CD4-positive, alpha-beta T cell (primary cell): ENCODE measurements around the gene PCID2. TPM values are rescaled to one million over a fixed set of nuclear protein-coding genes. Genes with fewer than 3 reads are reported as not detected.

Experiments
- ATAC-seq: fragments of 200-7000 bp; cut with Tn5 transposase; one replicate; pipeline ENCODE4 v1.10.0; 2022; ENCODE audit warnings: mild to moderate bottlenecking; ENCODE audit not compliant: poor library complexity
- CTCF ChIA-PET: fragments of 350-600 bp; sonication (Branson Sonifier 250); formaldehyde crosslinking; loops from one replicate; lab custom pipeline; 2021; ENCODE audit warnings: antibody characterized with exemption, inconsistent platforms; lab: Charles Lee
- POLR2A ChIA-PET: fragments of 350-600 bp; sonication (Branson Sonifier 250); formaldehyde crosslinking; loops from one replicate; lab custom pipeline; 2021; ENCODE audit warnings: antibody characterized with exemption, inconsistent platforms; lab: Charles Lee
- DNase-seq, 14 experiments: peaks; one replicate each; pipeline ENCODE4 v3.0.0-alpha.2; 2013 to 2020; ENCODE audit warnings: mixed read lengths in 2 of 14
- H3K27ac ChIP-seq, 2 donors: one replicate each; pipeline versions ENCODE4 v1.5.1 to v1.7.0; 2013; ENCODE audit warnings: low read length in 2 of 2, low read depth in 1 of 2, mild to moderate bottlenecking in 1 of 2
- H3K27me3 ChIP-seq, 2 experiments: 1 replicate in 1 of 2; 2 replicates in 1 of 2; pipeline versions ENCODE4 v1.6.1 to v1.7.0; 2013; ENCODE audit warnings: low read length in 2 of 2, control low read depth in 1 of 2, mild to moderate bottlenecking in 1 of 2, moderate library complexity in 1 of 2; ENCODE audit not compliant: insufficient read depth in 2 of 2, control insufficient read depth in 1 of 2
- H3K36me3 ChIP-seq: one replicate; pipeline ENCODE4 v1.6.1; 2013; ENCODE audit warnings: low read length, control low read depth; ENCODE audit not compliant: insufficient read depth
- H3K4me1 ChIP-seq: one replicate; pipeline ENCODE4 v1.6.1; 2013; ENCODE audit warnings: low read length, control low read depth; ENCODE audit not compliant: insufficient read depth
- H3K4me3 ChIP-seq: one replicate; pipeline ENCODE4 v1.5.1; 2013; ENCODE audit warnings: mild to moderate bottlenecking, low read length, moderate library complexity
- H3K9me3 ChIP-seq, 2 experiments: 1 replicate in 1 of 2; 2 replicates in 1 of 2; pipeline versions ENCODE4 v1.6.1 to v1.7.0; 2013; ENCODE audit warnings: low read length in 2 of 2, mild to moderate bottlenecking in 2 of 2, control low read depth in 1 of 2, moderate library complexity in 1 of 2; ENCODE audit not compliant: control insufficient read depth in 1 of 2, insufficient read depth in 1 of 2
- H3K27ac Mint-ChIP-seq: one replicate; pipeline ENCODE4 v1.8.0; 2020; ENCODE audit warnings: mixed read lengths
- H3K27me3 Mint-ChIP-seq: one replicate; pipeline ENCODE4 v1.8.0; 2021; ENCODE audit warnings: mixed read lengths
- H3K36me3 Mint-ChIP-seq: one replicate; pipeline ENCODE4 v1.8.0; 2021; ENCODE audit warnings: low read depth, mixed read lengths
- H3K4me1 Mint-ChIP-seq: one replicate; pipeline ENCODE4 v1.8.0; 2021; ENCODE audit warnings: low read depth, mixed read lengths
- H3K4me3 Mint-ChIP-seq: one replicate; pipeline ENCODE4 v1.8.0; 2020; ENCODE audit warnings: mild to moderate bottlenecking, mixed read lengths
- H3K9me3 Mint-ChIP-seq: one replicate; pipeline ENCODE4 v1.8.0; 2020; ENCODE audit warnings: mixed read lengths
- intact Hi-C, 2 experiments: fragments of 100-400 bp; cut with DNase I in 1 of 2; cut with micrococcal nuclease in 1 of 2; formaldehyde crosslinking; loops; one replicate each; pipeline versions ENCODE4 v1.15.1 to v1.9.0; 2023 to 2025; cut with DNase I, micrococcal nuclease
- total RNA-seq, 174 experiments: library from RNA in 2 of 174; stranded (reverse) in 2 of 174; gene quantifications; one replicate each; pipeline ENCODE4 v1.2.3 and lab custom pipeline; 2021 to 2026
- TF ChIP-seq, protein P1 (sequence below): fragments of 200-600 bp; IDR thresholded peaks from one replicate; pipeline ENCODE4 v1.8.0; 2022; ENCODE audit warnings: antibody characterized with exemption, mild to moderate bottlenecking

PCID2 gene
- total RNA-seq, 2 experiments from 2014 or later = 33.6 to 33.7 TPM

DNA sequence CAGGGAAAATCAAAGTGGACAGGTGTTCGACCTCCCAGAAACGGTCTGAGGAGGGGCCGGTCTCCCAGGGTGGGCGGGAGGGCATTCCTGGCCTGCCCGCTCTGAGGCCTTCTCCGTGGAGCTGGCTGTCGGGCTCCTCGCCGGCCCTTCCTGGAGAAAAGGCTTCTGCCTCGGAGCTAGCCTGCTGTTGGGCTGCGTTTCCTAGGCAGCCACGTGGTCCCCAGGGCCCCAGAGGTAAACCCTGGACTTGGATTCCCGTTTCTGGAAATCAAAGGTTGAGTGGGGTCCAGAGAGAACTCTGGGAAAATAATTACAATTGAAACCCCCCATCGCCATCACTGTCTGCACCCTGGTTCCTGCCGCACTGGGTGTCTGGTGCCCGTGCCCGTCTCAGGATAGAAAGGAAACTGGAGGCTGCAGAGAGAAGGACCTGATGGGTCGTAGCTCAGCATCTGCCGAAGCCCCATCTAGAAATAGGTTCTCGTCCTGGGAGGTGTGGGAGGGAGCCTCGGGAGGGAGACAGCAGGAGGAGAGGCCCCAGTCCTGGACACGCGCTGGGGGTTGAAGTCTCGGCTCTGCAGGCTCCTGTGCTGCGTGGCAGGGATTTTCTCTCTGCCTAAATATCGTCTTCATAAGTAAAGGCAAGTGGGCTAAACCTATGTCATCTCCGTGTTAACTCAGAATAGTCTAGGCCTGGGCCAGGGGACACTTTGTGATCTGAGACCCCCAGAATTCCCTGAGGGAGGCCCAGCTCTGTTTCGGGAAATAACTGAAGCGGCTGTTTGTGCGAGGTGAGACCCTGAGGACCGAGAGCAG lies 57.7 kb downstream of the PCID2 start:
- peaks cover 5% of the 10 kb centered on the region for H3K36me3 Mint-ChIP-seq
- no peak overlapping the region for H3K27ac ChIP-seq
- peaks cover 0 to 3% of the 10 kb centered on the region in 2 experiments for H3K27me3 ChIP-seq
- no peak overlapping the region for H3K27ac Mint-ChIP-seq
- ATAC-seq (no peak), DNase-seq (no peak)
- peaks cover 2% of the 10 kb centered on the region for H3K9me3 Mint-ChIP-seq
- H3K9me3 ChIP-seq = peaks cover 0 to 6% of the 10 kb centered on the region in 2 experiments
- ChIA-PET CTCF (no interaction called here), POLR2A (no interaction called here)
- peaks cover 30% of the 10 kb centered on the region for H3K4me1 ChIP-seq
- H3K36me3 ChIP-seq = no peaks in the 10 kb centered on the region
- H3K4me3 ChIP-seq = no peak overlapping the region
- peak overlapping the region; percentile 74 for H3K4me3 Mint-ChIP-seq
- TF ChIP-seq, protein P1, sequence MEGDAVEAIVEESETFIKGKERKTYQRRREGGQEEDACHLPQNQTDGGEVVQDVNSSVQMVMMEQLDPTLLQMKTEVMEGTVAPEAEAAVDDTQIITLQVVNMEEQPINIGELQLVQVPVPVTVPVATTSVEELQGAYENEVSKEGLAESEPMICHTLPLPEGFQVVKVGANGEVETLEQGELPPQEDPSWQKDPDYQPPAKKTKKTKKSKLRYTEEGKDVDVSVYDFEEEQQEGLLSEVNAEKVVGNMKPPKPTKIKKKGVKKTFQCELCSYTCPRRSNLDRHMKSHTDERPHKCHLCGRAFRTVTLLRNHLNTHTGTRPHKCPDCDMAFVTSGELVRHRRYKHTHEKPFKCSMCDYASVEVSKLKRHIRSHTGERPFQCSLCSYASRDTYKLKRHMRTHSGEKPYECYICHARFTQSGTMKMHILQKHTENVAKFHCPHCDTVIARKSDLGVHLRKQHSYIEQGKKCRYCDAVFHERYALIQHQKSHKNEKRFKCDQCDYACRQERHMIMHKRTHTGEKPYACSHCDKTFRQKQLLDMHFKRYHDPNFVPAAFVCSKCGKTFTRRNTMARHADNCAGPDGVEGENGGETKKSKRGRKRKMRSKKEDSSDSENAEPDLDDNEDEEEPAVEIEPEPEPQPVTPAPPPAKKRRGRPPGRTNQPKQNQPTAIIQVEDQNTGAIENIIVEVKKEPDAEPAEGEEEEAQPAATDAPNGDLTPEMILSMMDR = no peak
- peaks cover 21% of the 10 kb centered on the region for H3K4me1 Mint-ChIP-seq
- intact Hi-C loops = loop anchor here (5.0 kb wide), 3 partner anchors 57 to 212 kb away; partner anchors contain the start of genes CUL4A (in 1 of the 2), GRTP1 (in 1 of the 2) and PCID2 (in 1 of the 2)
- H3K27me3 Mint-ChIP-seq = no peaks in the 10 kb centered on the region

DNA sequence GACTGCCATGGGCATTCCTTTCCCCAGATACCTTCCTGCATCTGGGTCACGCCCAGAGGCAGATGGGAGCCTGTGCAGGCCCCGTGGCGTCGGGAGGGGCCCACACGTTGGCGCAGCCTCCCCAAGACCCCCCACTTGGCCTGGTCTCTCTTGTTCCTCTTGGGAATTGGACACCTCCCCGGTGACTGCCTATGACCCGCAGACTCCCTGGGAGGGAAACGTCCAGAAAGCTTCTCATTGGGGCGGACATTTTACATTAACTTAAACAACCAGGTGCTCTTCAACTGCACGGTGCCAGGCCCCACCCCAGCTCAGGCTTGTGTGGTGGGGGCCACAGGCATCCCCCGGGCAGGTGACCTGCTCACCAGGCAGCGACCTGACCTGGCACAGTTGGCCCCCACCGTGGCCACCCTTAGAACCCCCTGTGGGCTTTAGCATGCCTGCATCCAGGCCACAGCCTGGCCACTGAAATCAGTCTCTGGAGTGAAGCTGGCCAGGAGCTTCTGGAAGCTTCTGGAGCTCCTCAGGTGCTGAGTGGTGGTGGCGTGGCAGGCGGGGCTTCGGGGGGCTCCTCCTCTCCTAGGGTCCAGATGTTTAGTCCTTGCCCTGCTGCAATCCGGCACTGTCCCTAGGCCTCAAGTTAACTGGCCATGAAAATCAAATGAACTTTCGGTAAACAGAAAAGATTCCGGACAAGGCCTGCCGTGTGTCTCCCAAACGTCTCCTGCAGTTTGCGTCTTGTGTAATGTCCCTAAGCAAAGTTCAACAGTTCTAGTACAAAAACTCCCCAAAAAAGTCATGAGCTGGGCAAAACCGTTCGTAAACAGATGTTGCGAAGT lies 58.5 kb downstream of the PCID2 start:
- no peak for DNase-seq
- Mint-ChIP-seq H3K4me1 (peaks cover 19% of the 10 kb centered on the region), H3K36me3 (peaks cover 5% of the 10 kb centered on the region), H3K27ac (no peak overlapping the region), H3K4me3 (no peak overlapping the region), H3K27me3 (no peaks in the 10 kb centered on the region), H3K9me3 (no peaks in the 10 kb centered on the region)
- ChIA-PET POLR2A (no interaction called here), CTCF (no interaction called here)
- no peak for ATAC-seq
- H3K4me1 ChIP-seq = peaks cover 30% of the 10 kb centered on the region
- intact Hi-C loops = loop anchor here (5.0 kb wide), 3 partner anchors 57 to 212 kb away; partner anchors contain the start of genes CUL4A (in 1 of the 2), GRTP1 (in 1 of the 2) and PCID2 (in 1 of the 2)
- TF ChIP-seq, protein P1 = no peak
- no peak overlapping the region for H3K27ac ChIP-seq
- peaks cover 0 to 3% of the 10 kb centered on the region in 2 experiments for H3K27me3 ChIP-seq
- H3K36me3 ChIP-seq = no peaks in the 10 kb centered on the region
- H3K4me3 ChIP-seq = no peak overlapping the region
- H3K9me3 ChIP-seq = peaks cover 0 to 7% of the 10 kb centered on the region in 2 experiments

GRCh38 chr13:113148940-113149503 lies 59.4 kb downstream of the PCID2 start:
- Histone ChIP-seq H3K4me1 (peaks cover 23% of the 10 kb centered on the region), H3K27ac (no peak overlapping the region), H3K9me3 (peaks cover 0 to 7% of the 10 kb centered on the region in 2 experiments), H3K27me3 (peaks cover 0 to 3% of the 10 kb centered on the region in 2 experiments), H3K4me3 (no peak overlapping the region), H3K36me3 (no peaks in the 10 kb centered on the region)
- Mint-ChIP-seq H3K27me3 (no peaks in the 10 kb centered on the region), H3K4me3 (no peak overlapping the region), H3K9me3 (no peaks in the 10 kb centered on the region), H3K4me1 (peaks cover 14% of the 10 kb centered on the region), H3K27ac (no peak overlapping the region), H3K36me3 (peaks cover 5% of the 10 kb centered on the region)
- ChIA-PET CTCF (no interaction called here), POLR2A (no interaction called here)
- intact Hi-C loops = no loop called here
- no peak for DNase-seq
- TF ChIP-seq, protein P1 = no peak
- ATAC-seq = no peak
